HG03175 (cell line): Measurements from ENCODE around the gene RNPC3.

Experiments
- ATAC-seq: cut with Tn5 transposase; IDR thresholded peaks from one replicate; pipeline ENCODE4 v1.9.1; 2021; ENCODE audit warnings: mild to moderate bottlenecking, moderate library complexity; ENCODE audit not compliant: unreplicated experiment

The RNPC3 gene

GRCh38 chr1:103525607-103526507 is at the start of gene RNPC3:
TSS of gene RNPC3 (plus strand) at chr1:103525699. CDS start at chr1:103526071, 372 bp downstream.
- peak; percentile 77 for ATAC-seq

- ATAC-seq: no peak
Observed at GRCh38 chr1:103477101-103477500, 48.4 kb upstream of the RNPC3 start.

GRCh38 chr1:103489935-103490334 is 35.6 kb upstream of the RNPC3 start:
- ATAC-seq: peak; percentile 84

- no peak for ATAC-seq
Observed at GRCh38 chr1:103492003-103492625, 33.4 kb upstream of the RNPC3 start.

- ATAC-seq: no peak
Observed at GRCh38 chr1:103496014-103496635, 29.4 kb upstream of the RNPC3 start.

- ATAC-seq: no peak
Observed at GRCh38 chr1:103497404-103497803, 28.1 kb upstream of the RNPC3 start.

GRCh38 chr1:103509250-103509649 is 16.2 kb upstream of the RNPC3 start:
- ATAC-seq: no peak

- ATAC-seq: no peak
Observed at GRCh38 chr1:103513711-103514110, 11.8 kb upstream of the RNPC3 start.

- ATAC-seq: peak; percentile 73
Observed at GRCh38 chr1:103514920-103515503, 10.5 kb upstream of the RNPC3 start.

GRCh38 chr1:103516283-103516682 is 9.2 kb upstream of the RNPC3 start:
- no peak for ATAC-seq

- no peak for ATAC-seq
Observed at GRCh38 chr1:103516693-103517092, 8.8 kb upstream of the RNPC3 start.

- peak; percentile 83 for ATAC-seq
Observed at GRCh38 chr1:103517380-103518047, 8.0 kb upstream of the RNPC3 start.

GRCh38 chr1:103520822-103521221 is 4.7 kb upstream of the RNPC3 start:
- ATAC-seq: no peak

GRCh38 chr1:103523346-103523745 is 2.2 kb upstream of the RNPC3 start:
- ATAC-seq: no peak

- peak; percentile 46 for ATAC-seq
Observed at GRCh38 chr1:103525114-103525606, 339 bp upstream of the RNPC3 start.

- ATAC-seq: no peak
Observed at GRCh38 chr1:103527331-103527730, 1.8 kb downstream of the RNPC3 start.

GRCh38 chr1:103529746-103530145 is 4.2 kb downstream of the RNPC3 start:
- no peak for ATAC-seq

GRCh38 chr1:103538226-103538625 is 12.7 kb downstream of the RNPC3 start:
- ATAC-seq: no peak

- no peak for ATAC-seq
Observed at GRCh38 chr1:103541431-103541830, 15.9 kb downstream of the RNPC3 start.

- no peak for ATAC-seq
Observed at GRCh38 chr1:103546496-103546895, 21.0 kb downstream of the RNPC3 start.

- no peak for ATAC-seq
Observed at GRCh38 chr1:103547840-103548239, 22.3 kb downstream of the RNPC3 start.
